A172 (cell line): ENCODE measurements around the gene ADGRV1. TPM values are rescaled to one million over a fixed set of nuclear protein-coding genes. Genes with fewer than 3 reads are reported as not detected.
"Not testable (repeated sequence)": the region's sequence is repeated elsewhere in the genome, so short reads cannot be mapped to it uniquely, and the experiment has no call there.

Source experiments
- DNase-seq: peaks from one replicate; pipeline ENCODE4 v3.0.0-alpha.2; 2015; ENCODE audit warnings: low spot score
- total RNA-seq: library from RNA; depleted of rRNA; stranded (reverse); fragments of >200 nt; shearing (Covaris generic); gene quantifications from 2 replicates; pipeline ENCODE4 v1.2.3, GENCODE V29; 2014

Gene ADGRV1
- total RNA-seq, 1 experiment from 2014 or later: not detected

GRCh38 chr5:90909940-90910339 is 351.3 kb downstream of the ADGRV1 start:
- DNase-seq: no peak

- no peak for DNase-seq
These were observed 352.6 kb downstream of the ADGRV1 start for GRCh38 chr5:90911169-90911568.

GRCh38 chr5:90912476-90912875 is 353.9 kb downstream of the ADGRV1 start:
- no peak for DNase-seq

GRCh38 chr5:90915393-90915792 is 356.8 kb downstream of the ADGRV1 start:
- no peak for DNase-seq

- DNase-seq: no peak
These were observed 358.6 kb downstream of the ADGRV1 start for GRCh38 chr5:90916947-90917800.

GRCh38 chr5:90917928-90918668 is 359.5 kb downstream of the ADGRV1 start:
- DNase-seq: no peak

GRCh38 chr5:90921418-90921973 is 362.9 kb downstream of the ADGRV1 start:
- no peak for DNase-seq

GRCh38 chr5:90924222-90924621 is 365.6 kb downstream of the ADGRV1 start:
- not testable (repeated sequence) for DNase-seq

- DNase-seq: not testable (repeated sequence)
These were observed 370.6 kb downstream of the ADGRV1 start for GRCh38 chr5:90929013-90929839.

- no peak for DNase-seq
These were observed 371.5 kb downstream of the ADGRV1 start for GRCh38 chr5:90930062-90930461.

GRCh38 chr5:90930756-90931431 is 372.3 kb downstream of the ADGRV1 start:
- DNase-seq: no peak

- DNase-seq: peak; percentile 68
These were observed 373.6 kb downstream of the ADGRV1 start for GRCh38 chr5:90932052-90932699.

- no peak for DNase-seq
These were observed 374.7 kb downstream of the ADGRV1 start for GRCh38 chr5:90933298-90933697.

GRCh38 chr5:90934091-90934719 is 375.6 kb downstream of the ADGRV1 start:
- no peak for DNase-seq

GRCh38 chr5:90934738-90935137 is 376.1 kb downstream of the ADGRV1 start:
- no peak for DNase-seq

- DNase-seq: no peak
These were observed 380.6 kb downstream of the ADGRV1 start for GRCh38 chr5:90939211-90939610.

- DNase-seq: peak; percentile 58
These were observed 381.8 kb downstream of the ADGRV1 start for GRCh38 chr5:90940227-90940995.

GRCh38 chr5:90941002-90941720 is 382.6 kb downstream of the ADGRV1 start:
- no peak for DNase-seq

- no peak for DNase-seq
These were observed 385.5 kb downstream of the ADGRV1 start for GRCh38 chr5:90944116-90944515.
